GM12891 (cell line): ENCODE data around the gene SIPA1L3.

Experiments
- DNase-seq: peaks from one replicate; pipeline ENCODE4 v3.0.0; 2011; ENCODE audit warnings: low spot score; ENCODE audit not compliant: insufficient read length
- FAIRE-seq: peaks from 2 replicates; lab custom pipeline; 2011; peaks lifted over from hg19 to GRCh38; lab: Jason Lieb, UNC
- PAX5 ChIP-seq: IDR thresholded peaks from 2 replicates; pipeline ENCODE4 v1.6.1; 2011; ENCODE audit warnings: low read length, moderate library complexity, mild to moderate bottlenecking; ENCODE audit not compliant: insufficient read depth, severe bottlenecking
- POLR2A ChIP-seq: IDR thresholded peaks from 2 replicates; pipeline ENCODE4 v1.6.1; 2011; ENCODE audit warnings: low read depth, low read length, control low read depth
- POLR2AphosphoS5 ChIP-seq: IDR thresholded peaks from 2 replicates; pipeline ENCODE4 v1.6.1; 2011; ENCODE audit warnings: low read depth, low read length, control low read depth
- POU2F2 ChIP-seq: IDR thresholded peaks from 2 replicates; pipeline ENCODE4 v1.6.1; 2011; ENCODE audit warnings: low read depth, mild to moderate bottlenecking, control low read depth, low read length, moderate library complexity
- SPI1 ChIP-seq: IDR thresholded peaks from 2 replicates; pipeline ENCODE4 v1.6.1; 2011; ENCODE audit warnings: low read depth, low read length, control low read depth
- TAF1 ChIP-seq: IDR thresholded peaks from 2 replicates; pipeline ENCODE4 v1.6.1; 2011; ENCODE audit warnings: low read depth, low read length, control low read depth

Gene SIPA1L3

GRCh38 chr19:38036707-38037611, 130.0 kb downstream of the SIPA1L3 start:
- TF ChIP-seq POLR2AphosphoS5: no peak
- no peak for TF ChIP-seq POU2F2
- no peak for TF ChIP-seq POLR2A
- TF ChIP-seq TAF1: no peak
- TF ChIP-seq PAX5: no peak
- TF ChIP-seq SPI1: no peak
- FAIRE-seq: peak; percentile 20
- no peak for DNase-seq

- DNase-seq: no peak
- FAIRE-seq: peak; percentile 20
- TF ChIP-seq TAF1 (no peak), POLR2A (no peak), SPI1 (no peak), POU2F2 (no peak)
Observed at GRCh38 chr19:38039966-38040365, 133.0 kb downstream of the SIPA1L3 start.

DNA sequence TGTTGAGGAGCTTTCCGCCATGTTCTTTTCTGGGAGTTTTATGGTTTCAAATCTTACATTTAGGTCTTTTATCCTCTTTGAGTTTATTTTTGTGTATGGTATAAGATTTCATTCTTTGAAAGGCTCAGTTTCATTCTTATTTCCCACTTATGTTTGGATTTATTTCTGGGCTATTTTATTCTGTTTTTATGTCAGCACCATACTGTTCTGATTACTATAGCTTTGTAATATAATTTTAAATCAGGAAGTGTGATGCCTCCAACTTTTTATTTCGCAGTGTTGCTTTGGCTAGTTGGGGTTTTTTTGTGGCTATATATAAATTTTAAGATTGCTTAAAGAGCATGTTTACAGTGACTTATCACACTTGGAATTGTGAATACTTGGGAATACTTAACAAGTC, 135.1 kb downstream of the SIPA1L3 start:
- DNase-seq (no peak), FAIRE-seq (no peak)

DNA sequence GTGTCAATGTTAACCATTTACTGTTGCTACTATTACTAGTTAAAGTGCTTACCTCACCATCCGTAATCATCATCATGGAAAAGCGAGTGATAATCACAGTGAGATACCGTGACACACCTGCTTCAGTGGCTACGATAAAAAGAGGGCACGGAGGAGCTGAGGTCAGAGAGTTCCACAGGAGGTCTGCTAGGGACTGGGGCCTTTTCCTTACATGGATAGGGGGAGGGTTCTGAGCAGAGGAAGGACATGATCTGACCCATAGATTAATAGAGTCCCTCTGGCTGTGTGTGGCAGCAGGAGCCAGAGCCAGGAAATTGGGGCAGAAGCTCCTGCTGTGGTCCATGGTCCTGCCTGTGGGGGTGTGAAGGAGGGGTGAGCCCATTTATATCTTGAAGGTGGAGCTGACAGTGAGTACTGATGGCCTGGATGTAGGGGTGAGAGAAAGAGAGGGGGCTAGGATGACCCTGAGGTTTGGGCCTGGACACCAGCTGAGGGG, 136.7 kb downstream of the SIPA1L3 start:
- TF ChIP-seq PAX5: no peak
- no peak for TF ChIP-seq POU2F2
- no peak for TF ChIP-seq POLR2A
- no peak for TF ChIP-seq POLR2AphosphoS5
- no peak for TF ChIP-seq SPI1
- TF ChIP-seq TAF1: no peak
- DNase-seq (no peak), FAIRE-seq (peak; percentile 88)

More for the DNA sequence above, 135.1 kb downstream of the SIPA1L3 start:
- TF ChIP-seq TAF1 (no peak), PAX5 (no peak), POU2F2 (no peak), POLR2AphosphoS5 (no peak), SPI1 (no peak), POLR2A (no peak)

GRCh38 chr19:38044267-38045111, 137.5 kb downstream of the SIPA1L3 start:
- no peak for DNase-seq
- peak; percentile 64 for FAIRE-seq
- no peak for TF ChIP-seq POLR2AphosphoS5
- TF ChIP-seq POLR2A: no peak
- TF ChIP-seq SPI1: no peak
- TF ChIP-seq TAF1: no peak
- no peak for TF ChIP-seq PAX5

DNA sequence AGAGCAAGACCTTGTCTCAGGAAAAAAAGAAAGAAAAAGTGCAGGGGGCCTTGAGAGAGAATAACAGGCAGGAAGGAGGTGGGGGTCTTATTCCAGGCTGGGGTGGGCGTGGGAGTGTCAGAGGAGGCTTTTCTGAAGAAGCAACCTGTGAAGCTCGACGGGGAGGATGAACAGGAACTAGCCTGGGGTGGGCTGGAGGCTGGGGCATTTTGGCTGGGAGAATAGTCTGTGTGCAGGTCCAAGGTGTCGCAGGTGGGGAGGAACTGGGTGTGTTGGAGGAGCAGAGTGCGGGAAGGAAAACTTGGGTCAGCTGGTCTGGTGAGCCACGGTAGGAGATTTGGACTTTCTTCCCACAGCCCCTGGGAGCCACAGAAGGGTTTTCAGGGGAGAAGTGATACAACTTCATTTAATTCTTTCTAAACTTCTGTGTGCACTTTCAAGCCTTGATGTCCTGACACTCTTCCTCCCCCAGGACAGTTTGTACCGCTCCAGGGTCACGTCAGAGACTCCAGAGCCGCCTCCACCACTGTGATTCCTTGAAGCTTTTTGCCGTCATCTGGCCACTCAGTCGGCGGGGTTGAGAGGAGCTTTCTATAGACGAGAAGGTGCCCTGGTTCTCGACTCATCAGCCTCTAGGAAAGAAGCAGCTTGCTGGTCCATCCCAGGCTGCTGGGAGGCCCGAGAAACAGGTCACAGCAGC, 138.7 kb downstream of the SIPA1L3 start:
- DNase-seq: no peak
- FAIRE-seq: no peak
- TF ChIP-seq POU2F2: no peak
- 0 out of 2 replicates have a peak, but pooled peaks have one; percentile 25 for TF ChIP-seq SPI1
- no peak for TF ChIP-seq PAX5
- no peak for TF ChIP-seq POLR2AphosphoS5
- no peak for TF ChIP-seq TAF1
- TF ChIP-seq POLR2A: no peak

GRCh38 chr19:38046254-38047048, 139.4 kb downstream of the SIPA1L3 start:
- TF ChIP-seq POLR2A (0 out of 2 replicates have a peak, but pooled peaks have one; percentile 19), PAX5 (no peak), TAF1 (no peak), POLR2AphosphoS5 (no peak; the same call in none of the 2 replicates), SPI1 (peak; percentile 90), POU2F2 (no peak)
- DNase-seq (peak; percentile 61), FAIRE-seq (peak; percentile 95)

DNA sequence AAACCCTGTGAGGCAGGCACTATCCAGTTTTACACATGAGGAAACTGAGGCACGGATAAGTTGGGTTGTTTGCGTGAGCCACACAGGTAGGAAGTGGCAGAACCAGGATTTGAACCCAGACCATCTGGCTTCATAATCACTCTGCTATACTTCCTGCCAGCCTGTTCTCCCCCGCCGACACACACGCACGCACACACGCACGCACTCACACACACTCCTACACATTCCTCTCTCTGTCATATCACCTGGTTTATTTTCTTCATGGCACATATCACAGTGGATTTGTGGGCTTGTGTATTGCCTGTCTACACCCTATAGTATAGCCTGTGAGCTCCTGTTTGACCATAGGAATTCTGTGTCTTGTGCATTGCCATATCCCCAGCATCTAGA, 140.0 kb downstream of the SIPA1L3 start:
- FAIRE-seq: no peak
- no peak for TF ChIP-seq TAF1
- TF ChIP-seq POLR2AphosphoS5: no peak
- no peak for TF ChIP-seq PAX5
- no peak for TF ChIP-seq POU2F2
- peak; percentile 36; the same call in 1 of the 2 replicates for TF ChIP-seq POLR2A
- TF ChIP-seq SPI1: 0 out of 2 replicates have a peak, but pooled peaks have one; percentile 11
- no peak for DNase-seq
